ENCODE measurements around the gene ATG2A. TPM values are rescaled to one million over a fixed set of nuclear protein-coding genes. Genes with fewer than 3 reads are reported as not detected.

The ATG2A gene
- total and polyA plus RNA-seq, 9 of the 15 experiments (the other 6 are each of a cell fraction or from before 2014, with no cell fraction given) = 0.25 to 45.9 (median 5.2) TPM

DNA sequence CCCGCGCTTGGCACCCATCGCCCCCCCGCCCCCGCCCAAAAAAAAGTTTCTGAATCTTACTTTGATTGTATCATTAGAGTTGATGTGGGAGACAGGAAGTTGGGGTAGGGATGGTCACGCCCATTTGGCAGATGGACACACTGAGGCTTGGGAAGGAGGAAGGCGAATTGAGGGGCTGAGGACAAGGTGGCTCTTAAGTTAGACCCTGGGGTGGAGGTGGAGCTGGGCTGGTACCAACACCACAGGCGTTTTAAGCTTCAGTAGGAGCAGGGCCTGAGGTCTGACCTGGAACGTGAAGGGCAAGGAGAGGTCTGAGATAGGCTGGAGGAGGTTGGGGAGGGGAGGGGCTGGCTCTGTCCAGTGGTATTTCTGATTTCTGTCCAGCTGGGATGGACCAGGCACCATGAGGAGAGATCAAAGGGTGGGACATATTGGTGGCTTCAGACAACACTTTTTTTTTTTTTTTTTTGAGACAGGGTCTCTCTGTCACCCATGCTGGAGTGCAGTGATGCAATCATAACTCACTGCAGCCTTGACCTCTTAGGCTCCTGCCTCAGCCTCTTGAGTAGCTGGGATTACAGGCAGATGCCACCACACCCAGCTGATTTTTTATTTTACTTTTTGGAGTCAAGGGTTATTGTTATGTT lies 71.8 kb downstream of the ATG2A start (continued):
- TF ChIP-seq, protein P1, sequence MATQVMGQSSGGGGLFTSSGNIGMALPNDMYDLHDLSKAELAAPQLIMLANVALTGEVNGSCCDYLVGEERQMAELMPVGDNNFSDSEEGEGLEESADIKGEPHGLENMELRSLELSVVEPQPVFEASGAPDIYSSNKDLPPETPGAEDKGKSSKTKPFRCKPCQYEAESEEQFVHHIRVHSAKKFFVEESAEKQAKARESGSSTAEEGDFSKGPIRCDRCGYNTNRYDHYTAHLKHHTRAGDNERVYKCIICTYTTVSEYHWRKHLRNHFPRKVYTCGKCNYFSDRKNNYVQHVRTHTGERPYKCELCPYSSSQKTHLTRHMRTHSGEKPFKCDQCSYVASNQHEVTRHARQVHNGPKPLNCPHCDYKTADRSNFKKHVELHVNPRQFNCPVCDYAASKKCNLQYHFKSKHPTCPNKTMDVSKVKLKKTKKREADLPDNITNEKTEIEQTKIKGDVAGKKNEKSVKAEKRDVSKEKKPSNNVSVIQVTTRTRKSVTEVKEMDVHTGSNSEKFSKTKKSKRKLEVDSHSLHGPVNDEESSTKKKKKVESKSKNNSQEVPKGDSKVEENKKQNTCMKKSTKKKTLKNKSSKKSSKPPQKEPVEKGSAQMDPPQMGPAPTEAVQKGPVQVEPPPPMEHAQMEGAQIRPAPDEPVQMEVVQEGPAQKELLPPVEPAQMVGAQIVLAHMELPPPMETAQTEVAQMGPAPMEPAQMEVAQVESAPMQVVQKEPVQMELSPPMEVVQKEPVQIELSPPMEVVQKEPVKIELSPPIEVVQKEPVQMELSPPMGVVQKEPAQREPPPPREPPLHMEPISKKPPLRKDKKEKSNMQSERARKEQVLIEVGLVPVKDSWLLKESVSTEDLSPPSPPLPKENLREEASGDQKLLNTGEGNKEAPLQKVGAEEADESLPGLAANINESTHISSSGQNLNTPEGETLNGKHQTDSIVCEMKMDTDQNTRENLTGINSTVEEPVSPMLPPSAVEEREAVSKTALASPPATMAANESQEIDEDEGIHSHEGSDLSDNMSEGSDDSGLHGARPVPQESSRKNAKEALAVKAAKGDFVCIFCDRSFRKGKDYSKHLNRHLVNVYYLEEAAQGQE (IDR thresholded peaks at IDR 0.05; ENCODE audit: borderline replicate concordance) = no peak
- TF ChIP-seq, protein P1 (CRISPR knock-in tag; IDR thresholded peaks at IDR 0.05; ENCODE audit: low read depth) = no peak
- no peak; the same call in 1 of the 2 replicates for TF ChIP-seq SP1 (CRISPR knock-in tag; IDR thresholded peaks at IDR 0.05)
- peak; percentile 26 to 48; a peak in 2 of 4 replicates for TF ChIP-seq TRIM24 (IDR thresholded peaks at IDR 0.05)
- TF ChIP-seq, protein P2, sequence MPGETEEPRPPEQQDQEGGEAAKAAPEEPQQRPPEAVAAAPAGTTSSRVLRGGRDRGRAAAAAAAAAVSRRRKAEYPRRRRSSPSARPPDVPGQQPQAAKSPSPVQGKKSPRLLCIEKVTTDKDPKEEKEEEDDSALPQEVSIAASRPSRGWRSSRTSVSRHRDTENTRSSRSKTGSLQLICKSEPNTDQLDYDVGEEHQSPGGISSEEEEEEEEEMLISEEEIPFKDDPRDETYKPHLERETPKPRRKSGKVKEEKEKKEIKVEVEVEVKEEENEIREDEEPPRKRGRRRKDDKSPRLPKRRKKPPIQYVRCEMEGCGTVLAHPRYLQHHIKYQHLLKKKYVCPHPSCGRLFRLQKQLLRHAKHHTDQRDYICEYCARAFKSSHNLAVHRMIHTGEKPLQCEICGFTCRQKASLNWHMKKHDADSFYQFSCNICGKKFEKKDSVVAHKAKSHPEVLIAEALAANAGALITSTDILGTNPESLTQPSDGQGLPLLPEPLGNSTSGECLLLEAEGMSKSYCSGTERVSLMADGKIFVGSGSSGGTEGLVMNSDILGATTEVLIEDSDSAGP (CRISPR knock-in tag; IDR thresholded peaks at IDR 0.05) = no peak
- TF ChIP-seq POLR2AphosphoS5 (IDR thresholded peaks at IDR 0.05; ENCODE audit: control insufficient read depth, insufficient read depth, low read depth, low read length) = no peak
- TF ChIP-seq NBN (IDR thresholded peaks at IDR 0.05; ENCODE audit: low read depth) = peak; percentile 74
- no peak for TF ChIP-seq NR3C1 (CRISPR knock-in tag; IDR thresholded peaks at IDR 0.05)
- TF ChIP-seq, protein P3, sequence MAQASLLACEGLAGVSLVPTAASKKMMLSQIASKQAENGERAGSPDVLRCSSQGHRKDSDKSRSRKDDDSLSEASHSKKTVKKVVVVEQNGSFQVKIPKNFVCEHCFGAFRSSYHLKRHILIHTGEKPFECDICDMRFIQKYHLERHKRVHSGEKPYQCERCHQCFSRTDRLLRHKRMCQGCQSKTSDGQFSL (CRISPR knock-in tag; IDR thresholded peaks at IDR 0.05) = no peak
- TF ChIP-seq, protein P3 (tag; IDR thresholded peaks at IDR 0.05) = peak in 1 of 2 experiments; percentile 17; a peak in 1 of 4 replicates
- TF ChIP-seq TAL1 (IDR thresholded peaks at IDR 0.05) = no peak
- TF ChIP-seq NRF1 (conservative IDR thresholded peaks at IDR 0.05 in 1 of 2, IDR thresholded peaks at IDR 0.05 in 1 of 2) = no peak
- no peak for TF ChIP-seq ZEB2 (IDR thresholded peaks at IDR 0.05)
- TF ChIP-seq ZNF445 (CRISPR knock-in tag; IDR thresholded peaks at IDR 0.05; ENCODE audit: low read depth) = no peak
- no peak for TF ChIP-seq ZNF133 (CRISPR knock-in tag; IDR thresholded peaks at IDR 0.05)
- no peak for TF ChIP-seq GATA2 (CRISPR knock-in tag; IDR thresholded peaks at IDR 0.05)
- no peak for TF ChIP-seq MTF1 (CRISPR knock-in tag; IDR thresholded peaks at IDR 0.05; ENCODE audit: borderline replicate concordance)
- no peak for TF ChIP-seq CREM (IDR thresholded peaks at IDR 0.05; ENCODE audit: low read depth)
- TF ChIP-seq ZNF140 (CRISPR knock-in tag; IDR thresholded peaks at IDR 0.05) = no peak

Measured in K562 (cell line).